ENCODE data around the gene PRDM16. TPM values are rescaled to one million over a fixed set of nuclear protein-coding genes. Genes with fewer than 3 reads are reported as not detected.

The PRDM16 gene
- polyA plus RNA-seq, 3 donors: not detected

- Histone ChIP-seq H3K79me2 (ENCODE audit: insufficient read depth, low read length) (no peaks in the 10 kb centered on the region), H3K4me1 (ENCODE audit: control insufficient read depth in 1 of 2, insufficient read depth in 2 of 2, low read length in 2 of 2) (no peaks in the 10 kb centered on the region), H3K9ac (ENCODE audit: insufficient read depth, low read length, poor library complexity, severe bottlenecking) (no peak overlapping the region), H3K27me3 (ENCODE audit: control insufficient read depth in 2 of 2, insufficient read depth in 2 of 2, low read length in 2 of 2) (no peaks in the 10 kb centered on the region), H3K9me3 (replicated peaks in 1 of 2; ENCODE audit: control insufficient read depth in 1 of 2, insufficient read depth in 1 of 2, low read length in 2 of 2) (no peaks in the 10 kb centered on the region), H3K4me3 (replicated peaks in 1 of 3; ENCODE audit: low read depth in 2 of 3, low read length in 3 of 3) (no peak overlapping the region), H3K36me3 (replicated peaks in 1 of 2; ENCODE audit: control insufficient read depth in 1 of 2, insufficient read depth in 2 of 2, low read length in 2 of 2) (no peaks in the 10 kb centered on the region), H3K4me2 (replicated peaks; ENCODE audit: extremely low read depth, low read length, poor library complexity, severe bottlenecking) (no peak overlapping the region), H2AFZ (ENCODE audit: insufficient read depth, low read depth, low read length, poor library complexity, severe bottlenecking) (no peak overlapping the region), H3K27ac (ENCODE audit: low read depth in 1 of 2, low read length in 2 of 2) (no peak overlapping the region), H4K20me1 (ENCODE audit: insufficient read depth, low read length) (no peaks in the 10 kb centered on the region)
- WGBS (ENCODE audit: insufficient coverage): 97% methylated on average over 7 of the region's 14 CpGs
- Mint-ChIP-seq H3K27ac (no peak overlapping the region), H3K27me3 (ENCODE audit: low read depth in 3 of 3) (peaks cover 2 to 5% (median 5%) of the 10 kb centered on the region in 3 donors), H3K9me3 (peaks cover 0 to 3% (median 0%) of the 10 kb centered on the region in 7 donors), H3K4me1 (no peaks in the 10 kb centered on the region), H3K36me3 (no peaks in the 10 kb centered on the region), H3K4me3 (no peak overlapping the region)
- TF ChIP-seq CTCF (IDR thresholded peaks at IDR 0.05): no peak
- intact Hi-C loops (cut with micrococcal nuclease): no loop called here
- DNase-seq: no peak
These were observed 407.0 kb downstream of the PRDM16 start for GRCh38 chr1:3475839-3476573.

DNA sequence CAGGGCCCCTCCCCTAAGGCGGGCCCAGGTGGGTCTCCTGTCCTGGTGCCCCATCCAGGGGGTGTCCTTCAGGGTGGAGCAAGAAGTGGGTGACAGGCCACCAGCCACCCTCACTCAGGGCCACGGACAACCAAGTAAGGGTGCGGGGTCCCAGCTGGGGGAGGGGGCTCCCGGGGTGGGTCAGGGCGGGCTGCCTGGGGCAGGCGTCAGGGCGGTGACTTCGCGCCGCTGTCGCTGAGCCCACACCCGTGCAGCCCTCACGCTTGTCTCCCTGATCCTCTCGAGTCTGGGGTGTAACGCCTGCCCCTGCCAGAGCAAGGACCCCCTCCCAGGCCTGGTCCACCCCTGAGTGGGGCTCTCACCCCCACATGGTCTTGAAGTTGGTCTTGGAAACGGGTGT lies 407.7 kb downstream of the PRDM16 start:
- no peak for TF ChIP-seq CTCF (IDR thresholded peaks at IDR 0.05)
- Histone ChIP-seq H3K27ac (ENCODE audit: low read depth in 1 of 2, low read length in 2 of 2) (no peak overlapping the region), H2AFZ (ENCODE audit: insufficient read depth, low read depth, low read length, poor library complexity, severe bottlenecking) (no peak overlapping the region), H3K4me1 (ENCODE audit: control insufficient read depth in 1 of 2, insufficient read depth in 2 of 2, low read length in 2 of 2) (no peaks in the 10 kb centered on the region), H3K36me3 (replicated peaks in 1 of 2; ENCODE audit: control insufficient read depth in 1 of 2, insufficient read depth in 2 of 2, low read length in 2 of 2) (no peaks in the 10 kb centered on the region), H3K4me2 (replicated peaks; ENCODE audit: extremely low read depth, low read length, poor library complexity, severe bottlenecking) (no peak overlapping the region), H3K4me3 (replicated peaks in 1 of 3; ENCODE audit: low read depth in 2 of 3, low read length in 3 of 3) (no peak overlapping the region), H3K9ac (ENCODE audit: insufficient read depth, low read length, poor library complexity, severe bottlenecking) (no peak overlapping the region), H3K9me3 (replicated peaks in 1 of 2; ENCODE audit: control insufficient read depth in 1 of 2, insufficient read depth in 1 of 2, low read length in 2 of 2) (no peaks in the 10 kb centered on the region), H3K79me2 (ENCODE audit: insufficient read depth, low read length) (no peaks in the 10 kb centered on the region), H4K20me1 (ENCODE audit: insufficient read depth, low read length) (no peaks in the 10 kb centered on the region), H3K27me3 (ENCODE audit: control insufficient read depth in 2 of 2, insufficient read depth in 2 of 2, low read length in 2 of 2) (no peaks in the 10 kb centered on the region)
- Mint-ChIP-seq H3K27me3 (ENCODE audit: low read depth in 3 of 3) (peaks cover 2 to 5% (median 4%) of the 10 kb centered on the region in 3 donors), H3K9me3 (peaks cover 0 to 3% (median 0%) of the 10 kb centered on the region in 7 donors), H3K27ac (no peak overlapping the region), H3K4me1 (no peaks in the 10 kb centered on the region), H3K36me3 (no peaks in the 10 kb centered on the region), H3K4me3 (no peak overlapping the region)
- intact Hi-C loops (cut with micrococcal nuclease): no loop called here
- DNase-seq: no peak
- 97% methylated on average over 15 of the region's 16 CpGs for WGBS (ENCODE audit: insufficient coverage)

All from CD14-positive monocyte (primary cell).